K562 (cell line): ENCODE data around the gene BEST3. TPM values are rescaled to one million over a fixed set of nuclear protein-coding genes. Genes with fewer than 3 reads are reported as not detected.

Experiments
- CBX1 ChIP-seq: sonication (generic); IDR thresholded peaks from 2 replicates; pipeline ENCODE4 v1.6.1; 2016; ENCODE audit warnings: antibody characterized with exemption, low read depth, mild to moderate bottlenecking
- CREB1 ChIP-seq, 2 experiments: sonication (generic) in 1 of 2; formaldehyde crosslinking in 1 of 2; IDR thresholded peaks; 2 replicates each; pipeline versions ENCODE4 v1.6.1 to v1.8.0; 2012 to 2022; ENCODE audit warnings: inconsistent platforms in 1 of 2, mild to moderate bottlenecking in 1 of 2, missing genetic modification reagents in 1 of 2, moderate library complexity in 1 of 2
- CTBP1 ChIP-seq: fragments of 450-650 bp; IDR thresholded peaks from 2 replicates; pipeline ENCODE4 v1.6.1; 2016; ENCODE audit warnings: borderline replicate concordance
- MCM3 ChIP-seq: fragments of 450-650 bp; IDR thresholded peaks from 2 replicates; pipeline ENCODE4 v1.6.1; 2016
- NCOR1 ChIP-seq: fragments of 450-650 bp; IDR thresholded peaks from 2 replicates; pipeline ENCODE4 v1.6.1; 2016; ENCODE audit warnings: mild to moderate bottlenecking, moderate library complexity
- NR4A1 ChIP-seq, 2 experiments: fragments of 250-450 bp in 1 of 2; fragments of 450-650 bp in 1 of 2; sonication (Bioruptor Pico) in 1 of 2; IDR thresholded peaks; 2 replicates each; pipeline versions ENCODE4 v1.4.0 to v1.6.1; 2016 to 2020; ENCODE audit warnings: mild to moderate bottlenecking in 2 of 2, missing compliant biosample characterization in 1 of 2, missing genetic modification characterization in 1 of 2, moderate library complexity in 1 of 2
- PRDM10 ChIP-seq: fragments of 450-650 bp; IDR thresholded peaks from 2 replicates; pipeline ENCODE4 v1.6.1; 2018; ENCODE audit not compliant: partially characterized antibody
- TSC22D4 ChIP-seq: fragments of 450-650 bp; IDR thresholded peaks from 2 replicates; pipeline ENCODE4 v1.6.1; 2016; ENCODE audit warnings: missing genetic modification characterization, missing biosample characterization, control low read depth
- ZNF184 ChIP-seq: sonication (generic); formaldehyde crosslinking; IDR thresholded peaks from 2 replicates; pipeline ENCODE4 v1.5.0; 2020; ENCODE audit warnings: missing genetic modification reagents
- polyA plus RNA-seq, 8 experiments: library from polyadenylated mRNA; depleted of rRNA in 4 of 8; stranded (reverse) in 5 of 8; unstranded in 3 of 8; fragments of >200 nt; fragmentation: Nextera tagmentation in 2 of 8; fragmentation: Illumina TruSeq in 1 of 8; extraction: Ambion mirVana in 2 of 8; extraction: Trizol in 1 of 8; gene quantifications; 2 replicates each; pipeline versions ENCODE4 v1.2.1 to v1.2.3, GENCODE V29; 2011 to 2014; ENCODE audit warnings: inconsistent platforms in 1 of 8, missing spikeins in 1 of 8
- total RNA-seq, 7 experiments: library from RNA; depleted of rRNA in 6 of 7; stranded (reverse); fragments of >200 nt in 6 of 7; fragmentation: Illumina TruSeq in 2 of 7; extraction: Trizol in 2 of 7; gene quantifications; 2 replicates each; pipeline versions ENCODE4 v1.2.1 to v1.2.3, GENCODE V29; 2011 to 2021; ENCODE audit warnings: low replicate concordance in 1 of 7
- TF ChIP-seq, protein P1 (sequence below), 2 experiments: fragments of 450-650 bp in 1 of 2; sonication (generic) in 1 of 2; formaldehyde crosslinking in 1 of 2; IDR thresholded peaks; 2 replicates each; pipeline versions ENCODE4 v1.7.1 to v1.9.0; 2016 to 2022; ENCODE audit warnings: inconsistent platforms in 1 of 2, mild to moderate bottlenecking in 1 of 2, missing genetic modification reagents in 1 of 2
- TF ChIP-seq, protein P2 (sequence below): fragments of 450-650 bp; formaldehyde crosslinking; IDR thresholded peaks from 2 replicates; pipeline ENCODE4 v1.4.0; 2022; ENCODE audit warnings: missing genetic modification characterization

The BEST3 gene
- total and polyA plus RNA-seq, 9 of the 15 experiments (the other 6 are each of a cell fraction or from before 2014, with no cell fraction given): 0.15 TPM; not detected in 8

GRCh38 chr12:69739287-69740191 is 40.4 kb upstream of the BEST3 start (continued):
- TF ChIP-seq, protein P1, sequence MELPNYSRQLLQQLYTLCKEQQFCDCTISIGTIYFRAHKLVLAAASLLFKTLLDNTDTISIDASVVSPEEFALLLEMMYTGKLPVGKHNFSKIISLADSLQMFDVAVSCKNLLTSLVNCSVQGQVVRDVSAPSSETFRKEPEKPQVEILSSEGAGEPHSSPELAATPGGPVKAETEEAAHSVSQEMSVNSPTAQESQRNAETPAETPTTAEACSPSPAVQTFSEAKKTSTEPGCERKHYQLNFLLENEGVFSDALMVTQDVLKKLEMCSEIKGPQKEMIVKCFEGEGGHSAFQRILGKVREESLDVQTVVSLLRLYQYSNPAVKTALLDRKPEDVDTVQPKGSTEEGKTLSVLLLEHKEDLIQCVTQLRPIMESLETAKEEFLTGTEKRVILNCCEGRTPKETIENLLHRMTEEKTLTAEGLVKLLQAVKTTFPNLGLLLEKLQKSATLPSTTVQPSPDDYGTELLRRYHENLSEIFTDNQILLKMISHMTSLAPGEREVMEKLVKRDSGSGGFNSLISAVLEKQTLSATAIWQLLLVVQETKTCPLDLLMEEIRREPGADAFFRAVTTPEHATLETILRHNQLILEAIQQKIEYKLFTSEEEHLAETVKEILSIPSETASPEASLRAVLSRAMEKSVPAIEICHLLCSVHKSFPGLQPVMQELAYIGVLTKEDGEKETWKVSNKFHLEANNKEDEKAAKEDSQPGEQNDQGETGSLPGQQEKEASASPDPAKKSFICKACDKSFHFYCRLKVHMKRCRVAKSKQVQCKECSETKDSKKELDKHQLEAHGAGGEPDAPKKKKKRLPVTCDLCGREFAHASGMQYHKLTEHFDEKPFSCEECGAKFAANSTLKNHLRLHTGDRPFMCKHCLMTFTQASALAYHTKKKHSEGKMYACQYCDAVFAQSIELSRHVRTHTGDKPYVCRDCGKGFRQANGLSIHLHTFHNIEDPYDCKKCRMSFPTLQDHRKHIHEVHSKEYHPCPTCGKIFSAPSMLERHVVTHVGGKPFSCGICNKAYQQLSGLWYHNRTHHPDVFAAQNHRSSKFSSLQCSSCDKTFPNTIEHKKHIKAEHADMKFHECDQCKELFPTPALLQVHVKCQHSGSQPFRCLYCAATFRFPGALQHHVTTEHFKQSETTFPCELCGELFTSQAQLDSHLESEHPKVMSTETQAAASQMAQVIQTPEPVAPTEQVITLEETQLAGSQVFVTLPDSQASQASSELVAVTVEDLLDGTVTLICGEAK (IDR thresholded peaks at IDR 0.05): no peak
- TF ChIP-seq, protein P1 (CRISPR knock-in tag; IDR thresholded peaks at IDR 0.05): no peak
- TF ChIP-seq PRDM10: no peak
- TF ChIP-seq NR4A1 (CRISPR knock-in tag; IDR thresholded peaks at IDR 0.05): no peak
- no peak for TF ChIP-seq NR4A1 (tag; IDR thresholded peaks at IDR 0.05)
- TF ChIP-seq TSC22D4 (tag): no peak
- TF ChIP-seq NCOR1: no peak
- 0 out of 2 replicates have a peak, but pooled peaks have one; percentile 6 for TF ChIP-seq CTBP1
- TF ChIP-seq CBX1: no peak
- no peak for TF ChIP-seq CREB1 (IDR thresholded peaks at IDR 0.05)
- no peak for TF ChIP-seq CREB1 (CRISPR knock-in tag; IDR thresholded peaks at IDR 0.05)
- no peak for TF ChIP-seq MCM3
- no peak for TF ChIP-seq ZNF184
- TF ChIP-seq, protein P2, sequence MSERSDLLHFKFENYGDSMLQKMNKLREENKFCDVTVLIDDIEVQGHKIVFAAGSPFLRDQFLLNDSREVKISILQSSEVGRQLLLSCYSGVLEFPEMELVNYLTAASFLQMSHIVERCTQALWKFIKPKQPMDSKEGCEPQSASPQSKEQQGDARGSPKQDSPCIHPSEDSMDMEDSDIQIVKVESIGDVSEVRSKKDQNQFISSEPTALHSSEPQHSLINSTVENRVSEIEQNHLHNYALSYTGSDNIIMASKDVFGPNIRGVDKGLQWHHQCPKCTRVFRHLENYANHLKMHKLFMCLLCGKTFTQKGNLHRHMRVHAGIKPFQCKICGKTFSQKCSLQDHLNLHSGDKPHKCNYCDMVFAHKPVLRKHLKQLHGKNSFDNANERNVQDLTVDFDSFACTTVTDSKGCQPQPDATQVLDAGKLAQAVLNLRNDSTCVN (CRISPR knock-in tag): no peak
